ENCODE results near the gene NMRK1.

The NMRK1 gene

DNA sequence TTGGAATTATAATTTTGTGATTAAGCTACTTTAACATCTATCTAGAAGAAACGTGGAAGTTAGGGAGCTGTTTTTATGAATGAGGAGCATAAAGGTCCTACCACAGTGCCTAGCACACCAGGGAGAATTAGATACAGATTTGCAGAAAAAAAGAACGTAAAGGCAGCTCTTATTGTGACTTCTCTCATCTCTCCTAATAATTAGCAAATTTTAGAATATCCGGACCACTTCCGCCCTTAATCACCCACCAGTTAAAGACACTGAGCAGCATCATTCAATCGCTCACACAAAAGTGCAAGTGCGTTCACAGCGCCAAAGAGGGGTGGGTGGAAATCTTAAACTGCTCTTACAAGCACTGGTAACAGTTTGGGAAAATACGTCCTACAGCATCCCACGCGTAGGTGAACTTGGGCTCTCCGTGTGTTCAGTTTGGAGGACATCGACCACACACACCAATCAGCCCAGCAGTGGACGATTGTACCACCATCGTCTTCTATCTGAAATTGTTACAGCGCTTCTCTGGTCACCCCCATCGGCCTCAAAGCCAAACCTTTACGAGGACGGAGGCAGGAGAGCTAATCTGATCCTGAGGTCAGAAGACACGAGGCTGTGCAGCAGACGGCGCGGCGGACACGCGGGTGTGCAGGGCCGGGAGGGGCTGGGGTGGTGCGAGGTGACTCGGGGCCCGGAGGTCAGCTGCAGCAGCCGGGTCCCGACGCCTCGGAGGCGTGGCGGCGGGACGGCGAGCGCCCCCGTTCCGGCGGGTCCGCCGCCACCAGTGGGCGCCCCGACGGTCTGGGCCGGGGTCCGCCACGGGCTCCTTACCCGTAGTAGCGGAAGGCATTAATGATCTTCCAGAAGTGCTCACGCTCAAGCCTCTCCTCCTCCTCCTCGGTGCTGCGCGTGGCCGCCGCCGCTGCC is 60.5 kb downstream of the NMRK1 start (continued):
- peak; percentile 53 for TF ChIP-seq ZNF341 (tag by site-specific recombination; IDR thresholded peaks at IDR 0.05; ENCODE audit: low read depth)
- TF ChIP-seq, protein P1, sequence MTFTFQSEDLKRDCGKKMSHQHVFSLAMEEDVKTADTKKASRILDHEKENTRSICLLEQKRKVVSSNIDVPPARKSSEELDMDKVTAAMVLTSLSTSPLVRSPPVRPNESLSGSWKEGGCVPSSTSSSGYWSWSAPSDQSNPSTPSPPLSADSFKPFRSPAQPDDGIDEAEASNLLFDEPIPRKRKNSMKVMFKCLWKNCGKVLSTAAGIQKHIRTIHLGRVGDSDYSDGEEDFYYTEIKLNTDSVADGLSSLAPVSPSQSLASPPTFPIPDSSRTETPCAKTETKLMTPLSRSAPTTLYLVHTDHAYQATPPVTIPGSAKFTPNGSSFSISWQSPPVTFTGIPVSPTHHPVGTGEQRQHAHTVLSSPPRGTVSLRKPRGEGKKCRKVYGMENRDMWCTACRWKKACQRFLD (tag by site-specific recombination; IDR thresholded peaks at IDR 0.05): no peak
- TF ChIP-seq ZFHX2 (tag by site-specific recombination; conservative IDR thresholded peaks at IDR 0.05): peak; percentile 67
- TF ChIP-seq HOXC10 (CRISPR knock-in tag; IDR thresholded peaks at IDR 0.05): 0 out of 2 replicates have a peak, but pooled peaks have one; percentile 51
- no peak for TF ChIP-seq HOXA7 (CRISPR knock-in tag; IDR thresholded peaks at IDR 0.05; ENCODE audit: borderline replicate concordance)
- no peak for TF ChIP-seq ZNF274 (IDR thresholded peaks at IDR 0.05; ENCODE audit: low read length)
- TF ChIP-seq ZNF274 (tag by site-specific recombination; IDR thresholded peaks at IDR 0.05; ENCODE audit: borderline replicate concordance): no peak
- no peak for TF ChIP-seq ZNF155 (tag by site-specific recombination; IDR thresholded peaks at IDR 0.05)
- TF ChIP-seq, protein P2, sequence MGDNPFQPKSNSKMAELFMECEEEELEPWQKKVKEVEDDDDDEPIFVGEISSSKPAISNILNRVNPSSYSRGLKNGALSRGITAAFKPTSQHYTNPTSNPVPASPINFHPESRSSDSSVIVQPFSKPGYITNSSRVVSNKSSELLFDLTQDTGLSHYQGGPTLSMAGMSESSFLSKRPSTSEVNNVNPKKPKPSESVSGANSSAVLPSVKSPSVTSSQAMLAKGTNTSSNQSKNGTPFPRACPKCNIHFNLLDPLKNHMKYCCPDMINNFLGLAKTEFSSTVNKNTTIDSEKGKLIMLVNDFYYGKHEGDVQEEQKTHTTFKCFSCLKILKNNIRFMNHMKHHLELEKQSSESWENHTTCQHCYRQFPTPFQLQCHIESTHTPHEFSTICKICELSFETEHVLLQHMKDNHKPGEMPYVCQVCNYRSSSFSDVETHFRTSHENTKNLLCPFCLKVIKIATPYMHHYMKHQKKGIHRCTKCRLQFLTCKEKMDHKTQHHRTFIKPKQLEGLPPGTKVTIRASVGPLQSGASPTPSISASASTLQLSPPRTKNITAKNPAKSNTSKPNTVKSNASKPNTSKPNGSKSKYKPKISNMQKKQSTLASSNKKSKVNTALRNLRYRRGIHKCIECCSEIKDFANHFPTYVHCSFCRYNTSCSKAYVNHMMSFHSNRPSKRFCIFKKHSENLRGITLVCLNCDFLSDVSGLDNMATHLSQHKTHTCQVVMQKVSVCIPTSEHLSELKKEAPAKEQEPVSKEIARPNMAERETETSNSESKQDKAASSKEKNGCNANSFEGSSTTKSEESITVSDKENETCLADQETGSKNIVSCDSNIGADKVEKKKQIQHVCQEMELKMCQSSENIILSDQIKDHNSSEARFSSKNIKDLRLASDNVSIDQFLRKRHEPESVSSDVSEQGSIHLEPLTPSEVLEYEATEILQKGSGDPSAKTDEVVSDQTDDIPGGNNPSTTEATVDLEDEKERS (tag by site-specific recombination; IDR thresholded peaks at IDR 0.05): no peak
- TF ChIP-seq TSHZ1 (tag by site-specific recombination; IDR thresholded peaks at IDR 0.05; ENCODE audit: borderline replicate concordance): no peak
- TF ChIP-seq, protein P3, sequence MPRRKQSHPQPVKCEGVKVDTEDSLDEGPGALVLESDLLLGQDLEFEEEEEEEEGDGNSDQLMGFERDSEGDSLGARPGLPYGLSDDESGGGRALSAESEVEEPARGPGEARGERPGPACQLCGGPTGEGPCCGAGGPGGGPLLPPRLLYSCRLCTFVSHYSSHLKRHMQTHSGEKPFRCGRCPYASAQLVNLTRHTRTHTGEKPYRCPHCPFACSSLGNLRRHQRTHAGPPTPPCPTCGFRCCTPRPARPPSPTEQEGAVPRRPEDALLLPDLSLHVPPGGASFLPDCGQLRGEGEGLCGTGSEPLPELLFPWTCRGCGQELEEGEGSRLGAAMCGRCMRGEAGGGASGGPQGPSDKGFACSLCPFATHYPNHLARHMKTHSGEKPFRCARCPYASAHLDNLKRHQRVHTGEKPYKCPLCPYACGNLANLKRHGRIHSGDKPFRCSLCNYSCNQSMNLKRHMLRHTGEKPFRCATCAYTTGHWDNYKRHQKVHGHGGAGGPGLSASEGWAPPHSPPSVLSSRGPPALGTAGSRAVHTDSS (tag by site-specific recombination; IDR thresholded peaks at IDR 0.05): 0 out of 2 replicates have a peak, but pooled peaks have one; percentile 56
- no peak for TF ChIP-seq ZNF426 (tag by site-specific recombination; IDR thresholded peaks at IDR 0.05)
- no peak for TF ChIP-seq ZNF24 (tag by site-specific recombination; IDR thresholded peaks at IDR 0.05)
- no peak for TF ChIP-seq ZNF26 (tag by site-specific recombination; IDR thresholded peaks at IDR 0.05)
- no peak for TF ChIP-seq SP2 (tag by site-specific recombination; IDR thresholded peaks at IDR 0.05)
- peak; percentile 41 for TF ChIP-seq ZBTB17 (tag by site-specific recombination; IDR thresholded peaks at IDR 0.05)
- no peak for TF ChIP-seq ZNF664 (tag by site-specific recombination; IDR thresholded peaks at IDR 0.05)
- TF ChIP-seq ZNF335 (tag by site-specific recombination; conservative IDR thresholded peaks at IDR 0.05): peak; percentile 35

Data from HEK293 (cell line).